Measurements from ENCODE around the gene ZC3H12D. TPM values are rescaled to one million over a fixed set of nuclear protein-coding genes. Genes with fewer than 3 reads are reported as not detected.

The ZC3H12D gene

GRCh38 chr6:149403534-149403933, 81.3 kb downstream of the ZC3H12D start:
- DNase-seq = no peak
- no peaks in the 10 kb centered on the region for H3K4me1 ChIP-seq (ENCODE audit: control insufficient read depth, insufficient read depth, low read depth, low read length)
- H3K4me2 ChIP-seq (ENCODE audit: low read length, poor library complexity, severe bottlenecking) = no peak overlapping the region
- WGBS = 100% methylated on average over 3 of the region's 3 CpGs
- H2BK15ac ChIP-seq (ENCODE audit: low read depth, poor library complexity, severe bottlenecking) = no peak overlapping the region
- no peak overlapping the region for H4K91ac ChIP-seq (ENCODE audit: low read length)
- H3K27me3 ChIP-seq (ENCODE audit: control insufficient read depth in 1 of 2, insufficient read depth in 1 of 2, low read length in 2 of 2) = no peaks in the 10 kb centered on the region
- H3K4ac ChIP-seq (ENCODE audit: low read depth in 1 of 2, low read length in 2 of 2) = no peak overlapping the region
- H2AFZ ChIP-seq (ENCODE audit: low read depth, low read length) = no peak overlapping the region
- no peak overlapping the region for H3K23ac ChIP-seq (ENCODE audit: low read length in 2 of 2)
- H2AK5ac ChIP-seq (ENCODE audit: low read length, severe bottlenecking) = no peak overlapping the region
- H3K4me3 ChIP-seq (ENCODE audit: insufficient read depth in 1 of 2, low read depth in 1 of 2, low read length in 2 of 2) = no peak overlapping the region
- no peaks in the 10 kb centered on the region for H3K9me3 ChIP-seq (ENCODE audit: control insufficient read depth, low read length)
- no peak overlapping the region for H3K27ac ChIP-seq (ENCODE audit: low read length, poor library complexity, severe bottlenecking)
- H3K36me3 ChIP-seq (ENCODE audit: control insufficient read depth in 1 of 2, insufficient read depth in 2 of 2, low read depth in 1 of 2, low read length in 2 of 2) = peaks cover 6 to 78% of the 10 kb centered on the region in 2 experiments
- H4K8ac ChIP-seq (ENCODE audit: low read length) = no peak overlapping the region
- H2BK120ac ChIP-seq (ENCODE audit: low read depth, low read length) = no peak overlapping the region
- no peak overlapping the region for H2BK12ac ChIP-seq (ENCODE audit: low read length in 2 of 2)
- H3K14ac ChIP-seq (ENCODE audit: low read length in 2 of 2) = no peak overlapping the region
- H3K9ac ChIP-seq (ENCODE audit: low read length) = no peak overlapping the region
- H3K18ac ChIP-seq (ENCODE audit: low read depth in 1 of 2, low read length in 2 of 2) = no peak overlapping the region
- H3K79me1 ChIP-seq (replicated peaks; ENCODE audit: low read length, poor library complexity, severe bottlenecking) = peaks cover 11% of the 10 kb centered on the region
- no peak overlapping the region for H2BK5ac ChIP-seq (ENCODE audit: low read depth, low read length, poor library complexity, severe bottlenecking)

GRCh38 chr6:149400050-149400449, 84.8 kb downstream of the ZC3H12D start, which contains the start of gene SUMO4:
Gene SUMO4 (plus strand): TSS chr6:149400262. CDS start chr6:149400392, 130 bp downstream.
- Histone ChIP-seq H3K4ac (ENCODE audit: low read depth in 1 of 2, low read length in 2 of 2) (no peak within 1 kb of the TSS), H3K36me3 (ENCODE audit: control insufficient read depth in 1 of 2, insufficient read depth in 2 of 2, low read depth in 1 of 2, low read length in 2 of 2) (peaks cover 9 to 84% of the 10 kb centered on the region in 2 experiments), H3K4me3 (ENCODE audit: insufficient read depth in 1 of 2, low read depth in 1 of 2, low read length in 2 of 2) (no peak within 1 kb of the TSS), H3K4me2 (ENCODE audit: low read length, poor library complexity, severe bottlenecking) (no peak within 1 kb of the TSS), H2BK12ac (ENCODE audit: low read length in 2 of 2) (no peak within 1 kb of the TSS), H3K14ac (ENCODE audit: low read length in 2 of 2) (no peak within 1 kb of the TSS), H2BK15ac (ENCODE audit: low read depth, poor library complexity, severe bottlenecking) (no peak within 1 kb of the TSS), H3K4me1 (ENCODE audit: control insufficient read depth, insufficient read depth, low read depth, low read length) (no peaks in the 10 kb centered on the region), H3K9me3 (ENCODE audit: control insufficient read depth, low read length) (no peaks in the 10 kb centered on the region), H4K91ac (ENCODE audit: low read length) (no peak within 1 kb of the TSS), H3K9ac (ENCODE audit: low read length) (no peak within 1 kb of the TSS), H2BK120ac (ENCODE audit: low read depth, low read length) (no peak within 1 kb of the TSS), H3K27ac (ENCODE audit: low read length, poor library complexity, severe bottlenecking) (no peak within 1 kb of the TSS), H3K18ac (ENCODE audit: low read depth in 1 of 2, low read length in 2 of 2) (no peak within 1 kb of the TSS), H3K27me3 (ENCODE audit: control insufficient read depth in 1 of 2, insufficient read depth in 1 of 2, low read length in 2 of 2) (no peaks in the 10 kb centered on the region), H3K79me1 (replicated peaks; ENCODE audit: low read length, poor library complexity, severe bottlenecking) (peaks cover 13% of the 10 kb centered on the region), H2AK5ac (ENCODE audit: low read length, severe bottlenecking) (no peak within 1 kb of the TSS), H2BK5ac (ENCODE audit: low read depth, low read length, poor library complexity, severe bottlenecking) (no peak within 1 kb of the TSS), H4K8ac (ENCODE audit: low read length) (no peak within 1 kb of the TSS), H3K23ac (ENCODE audit: low read length in 2 of 2) (no peak within 1 kb of the TSS), H2AFZ (ENCODE audit: low read depth, low read length) (no peak within 1 kb of the TSS)
- no peak for DNase-seq
- WGBS = 98% methylated on average over 11 of the region's 11 CpGs

GRCh38 chr6:149397384-149397783, 87.4 kb downstream of the ZC3H12D start:
- no peak overlapping the region for H2BK15ac ChIP-seq (ENCODE audit: low read depth, poor library complexity, severe bottlenecking)
- H2AFZ ChIP-seq (ENCODE audit: low read depth, low read length) = no peak overlapping the region
- no peaks in the 10 kb centered on the region for H3K4me1 ChIP-seq (ENCODE audit: control insufficient read depth, insufficient read depth, low read depth, low read length)
- no peak for DNase-seq
- no peaks in the 10 kb centered on the region for H3K27me3 ChIP-seq (ENCODE audit: control insufficient read depth in 1 of 2, insufficient read depth in 1 of 2, low read length in 2 of 2)
- H3K4me3 ChIP-seq (ENCODE audit: insufficient read depth in 1 of 2, low read depth in 1 of 2, low read length in 2 of 2) = no peak overlapping the region
- no peak overlapping the region for H2AK5ac ChIP-seq (ENCODE audit: low read length, severe bottlenecking)
- no peak overlapping the region for H4K8ac ChIP-seq (ENCODE audit: low read length)
- H2BK120ac ChIP-seq (ENCODE audit: low read depth, low read length) = no peak overlapping the region
- no peak overlapping the region for H3K4ac ChIP-seq (ENCODE audit: low read depth in 1 of 2, low read length in 2 of 2)
- H3K79me1 ChIP-seq (replicated peaks; ENCODE audit: low read length, poor library complexity, severe bottlenecking) = peaks cover 11% of the 10 kb centered on the region
- no peak overlapping the region for H3K27ac ChIP-seq (ENCODE audit: low read length, poor library complexity, severe bottlenecking)
- H3K23ac ChIP-seq (ENCODE audit: low read length in 2 of 2) = no peak overlapping the region
- no peaks in the 10 kb centered on the region for H3K9me3 ChIP-seq (ENCODE audit: control insufficient read depth, low read length)
- H2BK12ac ChIP-seq (ENCODE audit: low read length in 2 of 2) = no peak overlapping the region
- H3K36me3 ChIP-seq (ENCODE audit: control insufficient read depth in 1 of 2, insufficient read depth in 2 of 2, low read depth in 1 of 2, low read length in 2 of 2) = peaks cover 9 to 71% of the 10 kb centered on the region in 2 experiments
- H3K14ac ChIP-seq (ENCODE audit: low read length in 2 of 2) = no peak overlapping the region
- H2BK5ac ChIP-seq (ENCODE audit: low read depth, low read length, poor library complexity, severe bottlenecking) = no peak overlapping the region
- H3K4me2 ChIP-seq (ENCODE audit: low read length, poor library complexity, severe bottlenecking) = no peak overlapping the region
- no peak overlapping the region for H4K91ac ChIP-seq (ENCODE audit: low read length)
- WGBS = 100% methylated on average over 1 of the region's 6 CpGs
- no peak overlapping the region for H3K9ac ChIP-seq (ENCODE audit: low read length)
- no peak overlapping the region for H3K18ac ChIP-seq (ENCODE audit: low read depth in 1 of 2, low read length in 2 of 2)

Small RNA genes within 50 kb of the gene (small RNA-seq; reads per million reads assigned to genes)
- gene RNU7-3P (ENCODE audit: low read depth) = not detected

Measured in mesenchymal stem cell (in vitro differentiated cells and primary cell).